Mammary epithelial cell (primary cell): ENCODE measurements around the gene RALGAPA2.
"Not testable (repeated sequence)": the region's sequence is repeated elsewhere in the genome, so short reads cannot be mapped to it uniquely, and the experiment has no call there.

ENCODE experiments used
- EZH2 ChIP-seq: IDR thresholded peaks from 2 replicates; pipeline ENCODE4 v1.6.1; 2012; ENCODE audit warnings: low read length, inconsistent platforms, borderline replicate concordance
- TF ChIP-seq, protein P1 (sequence below), 2 donors: IDR thresholded peaks in 1 of 2; conservative IDR thresholded peaks in 1 of 2; 2 replicates each; pipeline ENCODE4 v1.5.1; 2011 to 2012; ENCODE audit warnings: inconsistent platforms in 2 of 2, low read length in 2 of 2, mild to moderate bottlenecking in 2 of 2, control low read depth in 1 of 2, low read depth in 1 of 2; ENCODE audit not compliant: insufficient read depth in 1 of 2; ENCODE audit errors: extremely low read depth in 1 of 2

DNA sequence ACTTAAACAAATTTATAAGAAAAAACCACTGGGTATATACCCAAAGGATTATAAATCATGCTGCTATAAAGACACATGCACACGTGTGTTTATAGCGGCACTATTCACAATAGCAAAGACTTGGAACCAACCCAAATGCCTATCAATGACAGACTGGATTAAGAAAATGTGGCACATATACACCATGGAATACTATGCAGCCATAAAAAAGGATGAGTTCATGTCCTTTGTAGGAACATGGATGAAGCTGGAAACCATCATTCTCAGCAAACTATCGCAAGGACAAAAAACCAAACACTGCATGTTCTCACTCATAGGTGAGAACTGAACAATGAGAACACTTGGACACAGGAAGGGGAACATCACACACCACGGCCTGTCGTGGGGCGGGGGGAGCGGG lies 169.1 kb downstream of the RALGAPA2 start:
- TF ChIP-seq, protein P1, sequence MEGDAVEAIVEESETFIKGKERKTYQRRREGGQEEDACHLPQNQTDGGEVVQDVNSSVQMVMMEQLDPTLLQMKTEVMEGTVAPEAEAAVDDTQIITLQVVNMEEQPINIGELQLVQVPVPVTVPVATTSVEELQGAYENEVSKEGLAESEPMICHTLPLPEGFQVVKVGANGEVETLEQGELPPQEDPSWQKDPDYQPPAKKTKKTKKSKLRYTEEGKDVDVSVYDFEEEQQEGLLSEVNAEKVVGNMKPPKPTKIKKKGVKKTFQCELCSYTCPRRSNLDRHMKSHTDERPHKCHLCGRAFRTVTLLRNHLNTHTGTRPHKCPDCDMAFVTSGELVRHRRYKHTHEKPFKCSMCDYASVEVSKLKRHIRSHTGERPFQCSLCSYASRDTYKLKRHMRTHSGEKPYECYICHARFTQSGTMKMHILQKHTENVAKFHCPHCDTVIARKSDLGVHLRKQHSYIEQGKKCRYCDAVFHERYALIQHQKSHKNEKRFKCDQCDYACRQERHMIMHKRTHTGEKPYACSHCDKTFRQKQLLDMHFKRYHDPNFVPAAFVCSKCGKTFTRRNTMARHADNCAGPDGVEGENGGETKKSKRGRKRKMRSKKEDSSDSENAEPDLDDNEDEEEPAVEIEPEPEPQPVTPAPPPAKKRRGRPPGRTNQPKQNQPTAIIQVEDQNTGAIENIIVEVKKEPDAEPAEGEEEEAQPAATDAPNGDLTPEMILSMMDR (conservative IDR thresholded peaks at IDR 0.05 in 1 of 2, IDR thresholded peaks at IDR 0.05 in 1 of 2; ENCODE audit: extremely low read depth in 1 of 2, insufficient read depth in 1 of 2, low read depth in 1 of 2, low read length in 2 of 2) = not testable (repeated sequence)
- TF ChIP-seq EZH2 = not testable (repeated sequence)
